HAP-1 (cell line): ENCODE data around the gene VTI1A.

Source experiments
- DNase-seq, 2 experiments: peaks; one replicate each; pipeline ENCODE4 v3.0.0-alpha.2; 2016 to 2020; ENCODE audit warnings: low spot score in 2 of 2
- H3K27me3 ChIP-seq: fragments of 250-450 bp; sonication (Bioruptor Pico); 2 replicates; pipeline ENCODE4 v1.5.1; 2020; ENCODE audit warnings: low read depth, mild to moderate bottlenecking, moderate library complexity
- H3K36me3 ChIP-seq: fragments of 250-450 bp; sonication (Bioruptor Pico); replicated peaks from 2 replicates; pipeline ENCODE4 v1.5.1; 2020; ENCODE audit warnings: mild to moderate bottlenecking
- H3K4me1 ChIP-seq: fragments of 250-450 bp; sonication (Bioruptor Pico); 2 replicates; pipeline ENCODE4 v1.5.1; 2020; ENCODE audit warnings: mild to moderate bottlenecking
- H3K4me3 ChIP-seq: fragments of 250-450 bp; sonication (Bioruptor Pico); 2 replicates; pipeline ENCODE4 v1.5.1; 2020; ENCODE audit warnings: mild to moderate bottlenecking, moderate library complexity
- H3K9me3 ChIP-seq: fragments of 250-450 bp; sonication (Bioruptor Pico); 2 replicates; pipeline ENCODE4 v1.5.1; 2020; ENCODE audit warnings: mild to moderate bottlenecking, moderate library complexity
- in situ Hi-C: fragments of 300-500 bp; cut with MboI; formaldehyde crosslinking; loops from 3 replicates; pipeline ENCODE4 v1.14.3; 2020; ENCODE audit warnings: low sequenced_read_pairs, inconsistent platforms, mixed read lengths

Gene VTI1A

DNA sequence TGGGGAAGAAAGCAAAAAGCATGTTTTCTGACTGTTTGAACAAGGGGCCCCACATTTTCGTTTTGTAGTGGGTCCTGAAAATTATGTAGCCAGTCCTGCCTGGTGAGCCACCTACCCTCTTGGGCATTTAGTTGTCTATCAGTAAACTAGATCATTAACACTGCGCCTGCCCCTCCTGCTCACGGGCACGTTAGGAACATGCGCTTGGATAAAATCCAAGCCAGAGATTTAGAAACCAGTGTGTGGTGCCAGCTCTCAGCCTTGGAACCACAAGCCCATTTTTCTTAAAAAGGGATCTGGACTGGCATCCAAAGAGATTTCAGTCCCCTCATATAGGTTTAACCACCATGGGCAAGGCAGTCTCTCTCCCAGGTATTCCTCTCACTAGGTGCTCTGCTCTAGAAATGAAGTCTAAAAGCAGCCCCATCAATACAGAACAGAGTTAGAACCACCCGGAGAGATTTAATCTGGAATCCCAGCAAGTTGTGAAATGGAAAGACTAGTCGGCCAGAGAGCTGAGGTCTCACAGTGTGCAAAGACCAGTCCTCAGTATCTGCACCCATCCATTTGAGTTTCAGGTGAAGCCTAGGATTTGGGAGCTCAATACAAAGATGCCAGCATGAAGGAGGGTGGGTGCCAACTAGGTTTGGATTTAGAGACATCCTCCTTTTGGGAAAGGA, 379.1 kb downstream of the VTI1A start:
- H3K36me3 ChIP-seq = no peaks in the 10 kb centered on the region
- in situ Hi-C loops = no loop called here
- H3K9me3 ChIP-seq = no peaks in the 10 kb centered on the region
- DNase-seq = no peak
- no peak overlapping the region for H3K4me3 ChIP-seq
- H3K27me3 ChIP-seq = no peaks in the 10 kb centered on the region
- no peaks in the 10 kb centered on the region for H3K4me1 ChIP-seq

DNA sequence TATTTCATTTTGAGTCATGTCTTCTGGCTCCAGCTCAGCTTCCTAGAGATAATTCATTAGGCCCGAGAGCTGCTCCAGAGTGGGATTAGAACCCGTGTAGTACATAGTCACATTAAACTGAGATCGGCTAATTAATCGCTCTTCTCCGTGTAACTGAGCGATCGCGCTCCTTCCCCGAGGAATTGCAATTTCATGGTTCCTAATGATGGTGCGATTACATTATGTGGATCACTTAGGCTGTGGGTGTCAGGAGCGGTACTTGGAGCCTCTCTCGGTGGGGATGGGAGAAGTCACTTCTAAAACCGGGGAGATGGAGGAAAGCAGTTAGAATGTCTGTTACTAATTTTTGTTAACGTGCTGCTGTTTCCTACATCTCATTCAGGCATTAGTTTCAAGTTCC, 380.1 kb downstream of the VTI1A start:
- DNase-seq = no peak

DNA sequence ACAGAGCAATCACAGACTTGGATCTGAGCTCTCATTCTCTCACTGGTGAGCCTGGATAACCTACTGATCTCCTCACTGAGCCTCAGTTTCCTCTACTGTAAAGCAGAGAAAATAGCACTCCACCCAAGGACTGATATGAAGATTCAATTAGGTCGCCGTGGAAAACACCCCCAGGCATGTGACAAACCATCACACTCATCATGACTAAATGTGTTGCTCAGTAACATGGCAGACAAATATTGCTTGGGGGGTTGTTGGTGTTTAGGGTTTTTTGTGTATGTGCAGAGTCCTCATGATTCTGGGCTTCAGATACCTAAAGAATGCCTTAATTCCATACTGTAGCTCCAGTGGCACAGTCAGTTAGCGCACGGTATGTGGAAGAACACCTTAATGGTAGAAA, 380.9 kb downstream of the VTI1A start:
- no peak for DNase-seq
- in situ Hi-C loops = no loop called here
- H3K27me3 ChIP-seq = no peaks in the 10 kb centered on the region
- no peaks in the 10 kb centered on the region for H3K4me1 ChIP-seq
- no peaks in the 10 kb centered on the region for H3K9me3 ChIP-seq
- no peak overlapping the region for H3K4me3 ChIP-seq
- no peaks in the 10 kb centered on the region for H3K36me3 ChIP-seq

More for the DNA sequence above, 380.1 kb downstream of the VTI1A start:
- Histone ChIP-seq H3K4me1 (no peaks in the 10 kb centered on the region), H3K36me3 (no peaks in the 10 kb centered on the region), H3K4me3 (no peak overlapping the region), H3K27me3 (no peaks in the 10 kb centered on the region), H3K9me3 (no peaks in the 10 kb centered on the region)
- in situ Hi-C loops = no loop called here

DNA sequence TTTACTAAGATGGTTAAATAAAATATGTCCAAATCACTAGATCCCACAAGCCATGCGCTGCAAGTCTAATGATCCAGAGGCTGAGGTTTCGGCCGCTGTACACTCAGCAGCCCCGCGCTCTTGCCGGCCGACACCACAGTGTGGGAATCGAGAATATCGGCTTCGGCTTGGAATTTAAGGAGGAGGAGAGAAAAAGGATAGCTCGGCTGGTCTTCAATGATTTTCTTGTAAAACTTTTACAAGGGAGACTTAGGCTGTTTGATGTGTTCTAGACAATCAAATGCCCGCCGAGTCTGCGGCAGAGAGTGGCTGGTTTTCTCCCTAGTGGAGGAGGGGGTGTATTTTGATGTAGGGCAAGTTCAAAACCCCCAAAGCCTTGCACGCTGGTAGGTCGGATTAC, 384.8 kb downstream of the VTI1A start:
- Histone ChIP-seq H3K4me1 (no peaks in the 10 kb centered on the region), H3K27me3 (no peaks in the 10 kb centered on the region), H3K36me3 (no peaks in the 10 kb centered on the region), H3K9me3 (no peaks in the 10 kb centered on the region), H3K4me3 (no peak overlapping the region)
- in situ Hi-C loops = no loop called here
- no peak for DNase-seq

DNA sequence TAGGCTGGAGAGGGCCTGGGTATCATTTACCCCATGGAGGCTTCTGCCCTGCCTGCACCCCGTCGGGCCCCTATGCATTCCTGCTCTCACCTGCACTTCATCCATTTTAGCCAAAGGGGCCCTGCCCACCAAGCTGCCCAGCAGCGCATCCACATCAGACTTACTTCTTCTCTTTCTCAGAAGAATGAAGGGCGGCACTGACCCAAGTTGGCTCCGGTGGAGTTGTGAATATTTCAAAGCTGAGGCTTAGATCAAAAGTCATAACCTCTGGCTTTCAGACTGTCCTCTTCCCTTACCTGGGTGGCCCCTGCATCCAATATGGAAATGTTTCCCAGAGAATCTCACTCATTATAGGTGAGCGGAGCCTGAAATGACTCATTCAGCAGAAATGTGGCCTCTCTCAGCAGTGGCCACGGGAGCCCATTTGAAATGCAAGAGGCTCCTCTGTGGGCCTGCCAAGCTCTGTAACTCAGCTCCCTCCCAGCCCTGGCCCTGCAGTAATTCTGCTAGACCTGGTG, 385.4 kb downstream of the VTI1A start:
- in situ Hi-C loops = no loop called here
- no peaks in the 10 kb centered on the region for H3K36me3 ChIP-seq
- no peaks in the 10 kb centered on the region for H3K9me3 ChIP-seq
- no peak for DNase-seq
- no peaks in the 10 kb centered on the region for H3K27me3 ChIP-seq
- no peaks in the 10 kb centered on the region for H3K4me1 ChIP-seq
- no peak overlapping the region for H3K4me3 ChIP-seq

DNA sequence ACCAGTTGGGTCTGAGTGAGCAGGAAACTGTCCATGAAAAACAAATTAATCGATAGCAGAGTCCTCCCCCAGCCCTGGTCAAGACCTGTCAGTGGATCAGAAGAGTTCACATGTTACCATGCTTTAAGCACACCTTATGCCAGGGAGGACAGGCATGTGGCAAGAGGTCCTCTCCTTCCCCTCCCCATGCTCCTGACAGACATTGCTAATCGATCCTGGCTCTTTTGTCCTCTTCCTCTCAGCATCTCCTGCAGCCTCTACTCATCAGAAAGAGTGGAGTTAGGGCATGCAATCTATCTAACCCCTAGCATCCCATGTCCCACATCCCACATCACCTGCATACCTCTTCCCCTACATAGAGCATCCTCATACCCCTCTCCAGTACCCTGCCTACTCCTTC, 385.9 kb downstream of the VTI1A start:
- Histone ChIP-seq H3K4me3 (no peak overlapping the region), H3K36me3 (no peaks in the 10 kb centered on the region), H3K9me3 (no peaks in the 10 kb centered on the region), H3K27me3 (no peaks in the 10 kb centered on the region), H3K4me1 (no peaks in the 10 kb centered on the region)
- in situ Hi-C loops = no loop called here
- no peak for DNase-seq

DNA sequence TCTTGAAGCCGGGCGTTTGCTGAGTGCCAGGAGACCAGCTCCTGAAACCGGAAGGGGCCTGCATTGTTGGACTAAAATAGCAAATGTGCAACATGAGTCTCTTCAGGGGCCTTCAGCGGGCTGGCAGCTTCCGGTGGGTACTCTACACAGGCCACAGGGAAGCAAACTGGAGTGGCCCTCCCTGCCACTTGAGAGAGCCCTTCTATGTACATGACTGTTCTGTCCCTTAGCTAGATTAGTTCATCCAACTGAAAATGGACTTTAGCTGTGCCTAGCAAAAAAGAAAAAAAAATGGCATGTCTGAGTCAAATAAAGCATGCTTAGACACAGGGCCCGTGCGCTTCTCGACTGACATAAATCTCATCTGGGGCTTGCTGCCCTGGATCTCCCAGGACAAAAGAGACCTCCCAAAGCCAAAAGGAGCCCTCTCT, 387.8 kb downstream of the VTI1A start:
- no peak overlapping the region for H3K4me3 ChIP-seq
- no peaks in the 10 kb centered on the region for H3K4me1 ChIP-seq
- in situ Hi-C loops = no loop called here
- no peak for DNase-seq
- no peaks in the 10 kb centered on the region for H3K36me3 ChIP-seq
- H3K9me3 ChIP-seq = no peaks in the 10 kb centered on the region
- H3K27me3 ChIP-seq = no peaks in the 10 kb centered on the region

DNA sequence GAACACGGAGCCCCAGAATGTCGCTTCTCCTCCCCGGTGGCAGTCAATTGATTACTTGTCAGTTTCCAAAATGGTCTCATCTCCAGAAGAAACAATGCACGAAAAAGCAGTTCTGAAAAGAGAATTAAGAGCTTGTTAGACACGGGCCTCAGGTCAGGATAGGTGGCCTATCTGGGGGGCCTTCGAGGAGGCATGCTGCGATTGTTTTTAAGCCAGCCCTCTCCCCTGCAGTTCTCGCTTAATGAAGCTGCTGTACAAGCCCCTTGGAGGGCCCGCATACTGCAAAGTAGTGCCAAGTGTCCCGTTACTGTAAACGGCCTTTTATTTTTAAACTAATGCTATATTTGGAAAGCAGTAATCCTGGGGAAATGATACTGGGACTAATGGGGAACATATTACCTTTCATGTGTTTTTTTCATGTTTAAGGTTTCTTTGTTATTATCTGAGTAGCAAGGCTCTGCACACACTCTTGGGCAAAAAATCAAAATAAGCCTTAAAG, 388.3 kb downstream of the VTI1A start:
- Histone ChIP-seq H3K4me3 (no peak overlapping the region), H3K9me3 (no peaks in the 10 kb centered on the region), H3K36me3 (no peaks in the 10 kb centered on the region), H3K4me1 (no peaks in the 10 kb centered on the region), H3K27me3 (no peaks in the 10 kb centered on the region)
- in situ Hi-C loops = no loop called here
- DNase-seq = no peak

DNA sequence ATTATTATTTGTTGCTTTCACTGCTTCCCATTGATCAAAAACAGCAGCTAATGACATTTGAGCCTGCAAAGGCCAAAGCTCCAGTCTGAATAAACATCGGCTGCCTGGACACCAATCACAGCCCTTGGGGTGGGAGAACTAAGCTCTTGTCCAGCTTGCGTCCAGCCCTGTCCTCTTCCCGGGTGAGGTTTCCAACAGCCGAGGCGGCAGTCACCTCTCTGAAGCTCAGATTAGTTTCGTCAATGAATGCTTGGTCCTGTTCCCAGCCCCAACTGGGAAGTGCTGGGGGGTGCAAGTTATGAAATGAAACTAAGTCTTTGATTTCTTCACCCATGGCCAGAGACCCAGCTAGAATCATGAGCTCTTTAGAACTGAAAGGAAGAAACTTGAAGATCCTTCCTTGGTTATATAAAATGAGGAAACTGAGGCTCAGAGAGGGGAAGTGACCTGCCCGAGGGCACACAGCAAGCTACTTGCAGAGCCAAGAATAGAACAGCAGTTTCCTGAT, 389.0 kb downstream of the VTI1A start:
- no peaks in the 10 kb centered on the region for H3K9me3 ChIP-seq
- no peaks in the 10 kb centered on the region for H3K4me1 ChIP-seq
- in situ Hi-C loops = no loop called here

DNA sequence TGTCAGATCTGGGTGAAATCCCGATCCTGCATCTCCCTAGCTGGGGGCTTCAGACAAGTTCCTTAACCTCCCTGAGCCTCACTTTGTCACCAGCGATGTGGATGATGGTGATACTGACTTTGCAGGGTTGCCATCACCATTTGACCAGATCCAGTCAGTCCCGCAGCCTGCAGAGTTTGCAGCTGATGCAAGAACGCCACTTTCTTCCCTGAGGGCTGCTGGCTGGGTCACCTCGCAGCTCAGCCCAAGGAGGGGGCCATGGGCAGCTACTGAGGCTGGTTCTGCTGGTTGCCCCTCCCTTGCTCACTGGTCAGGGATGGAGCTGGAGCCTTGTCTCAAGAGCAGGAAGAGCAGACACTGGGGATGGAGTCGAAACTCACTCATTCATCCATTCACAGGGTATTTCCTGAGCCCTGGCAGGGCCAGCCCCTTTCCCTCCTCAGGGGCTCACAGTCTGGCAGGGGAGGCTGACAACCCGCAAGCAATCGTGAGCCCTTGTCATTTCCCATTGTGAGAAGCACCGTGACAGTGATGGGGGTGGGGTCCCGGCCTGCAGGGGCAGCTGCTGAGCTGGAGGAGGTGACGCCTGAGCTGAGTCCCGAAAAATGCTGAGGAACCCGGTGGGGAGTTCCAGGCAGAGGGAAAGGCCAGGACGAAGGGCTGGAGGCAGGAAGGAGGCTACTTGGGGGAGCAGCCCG, 391.9 kb downstream of the VTI1A start:
- Histone ChIP-seq H3K4me1 (no peaks in the 10 kb centered on the region), H3K9me3 (no peaks in the 10 kb centered on the region), H3K4me3 (no peak overlapping the region), H3K36me3 (no peaks in the 10 kb centered on the region), H3K27me3 (no peaks in the 10 kb centered on the region)
- DNase-seq = no peak
- in situ Hi-C loops = no loop called here

More for the DNA sequence above, 389.0 kb downstream of the VTI1A start:
- Histone ChIP-seq H3K36me3 (no peaks in the 10 kb centered on the region), H3K27me3 (no peaks in the 10 kb centered on the region), H3K4me3 (no peak overlapping the region)
- DNase-seq = no peak

DNA sequence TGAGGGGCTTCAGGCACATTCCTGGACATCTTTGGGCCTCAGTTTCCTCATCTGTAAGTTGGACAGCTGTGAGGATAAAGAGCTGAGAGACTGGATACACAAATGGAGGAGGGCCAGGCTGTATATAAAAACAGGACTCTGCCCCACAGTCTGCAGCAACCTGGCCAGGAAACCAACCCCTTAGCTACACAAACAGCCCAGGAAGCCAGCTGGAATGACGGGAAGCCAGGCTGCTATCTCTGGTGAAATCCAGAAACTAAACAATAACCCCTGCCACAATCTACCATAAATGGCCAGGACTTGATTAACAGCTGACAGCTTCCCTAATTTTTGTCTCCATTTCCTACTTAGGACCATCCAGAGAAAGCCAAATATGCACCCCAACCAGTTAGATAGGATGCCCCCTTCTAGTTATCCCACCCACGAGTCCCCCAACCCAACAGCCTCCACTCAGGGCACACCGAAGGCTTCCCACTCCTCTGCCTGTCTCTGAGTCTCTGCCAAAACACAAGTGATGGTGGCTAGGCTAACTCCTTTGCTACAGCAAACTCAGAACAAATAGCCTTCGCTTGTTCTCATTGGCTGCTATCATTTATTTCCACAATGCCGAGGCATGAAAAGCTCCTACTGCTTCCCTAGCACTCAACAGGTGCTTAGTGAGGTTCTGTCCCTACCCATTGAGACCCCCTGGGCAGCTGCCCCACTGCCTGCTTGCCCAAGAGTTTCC, 393.1 kb downstream of the VTI1A start:
- no peak for DNase-seq
- Histone ChIP-seq H3K36me3 (no peaks in the 10 kb centered on the region), H3K4me3 (no peak overlapping the region), H3K27me3 (no peaks in the 10 kb centered on the region), H3K9me3 (no peaks in the 10 kb centered on the region), H3K4me1 (no peaks in the 10 kb centered on the region)
- in situ Hi-C loops = no loop called here

DNA sequence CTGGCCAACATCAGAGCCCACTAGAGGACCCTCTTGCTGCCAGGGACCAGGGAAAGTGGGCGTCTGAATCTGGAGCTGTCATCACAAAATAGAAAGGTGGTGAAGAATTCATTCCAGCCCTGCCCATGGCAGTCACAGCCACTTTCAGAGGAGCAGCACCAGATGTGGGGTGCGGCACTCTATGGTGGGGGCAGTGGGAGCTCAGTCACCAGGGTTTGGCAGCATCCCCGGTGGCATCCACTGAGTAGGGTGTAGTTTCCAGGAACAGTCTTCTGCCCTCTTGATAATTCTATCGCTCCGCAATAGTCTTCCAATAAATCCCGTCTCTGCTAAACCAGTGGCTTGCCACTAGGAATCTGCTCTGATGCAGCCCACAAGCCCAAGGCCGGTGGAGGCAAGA, 394.5 kb downstream of the VTI1A start:
- in situ Hi-C loops = no loop called here
- Histone ChIP-seq H3K36me3 (no peaks in the 10 kb centered on the region), H3K4me3 (no peak overlapping the region), H3K9me3 (no peaks in the 10 kb centered on the region), H3K4me1 (no peaks in the 10 kb centered on the region), H3K27me3 (no peaks in the 10 kb centered on the region)
- DNase-seq = no peak

DNA sequence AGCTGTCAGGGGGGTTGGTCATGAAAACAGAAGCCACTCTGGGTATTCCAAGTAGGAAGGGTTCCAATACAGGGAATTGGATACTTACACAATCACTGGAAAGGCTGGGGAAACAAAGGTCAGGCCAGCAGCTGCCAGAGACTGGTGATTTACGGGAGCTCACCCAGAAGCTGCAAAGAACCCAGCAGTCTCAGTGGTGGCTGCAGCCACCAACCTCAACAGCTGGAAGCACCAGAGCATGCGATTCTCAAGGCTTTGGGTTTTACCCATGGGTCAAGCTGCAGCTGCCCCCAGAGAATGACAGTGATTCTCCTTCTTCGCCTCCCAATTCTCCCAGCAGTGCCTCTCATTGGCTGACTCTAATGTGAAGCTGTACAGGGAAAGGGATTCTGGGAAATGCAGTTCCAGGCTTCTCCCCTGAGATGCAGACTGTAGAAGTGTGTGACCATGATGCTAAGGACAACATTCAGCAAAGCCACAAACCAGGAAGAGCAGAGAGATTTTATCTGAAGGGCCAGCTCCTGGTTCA, 395.9 kb downstream of the VTI1A start:
- Histone ChIP-seq H3K36me3 (no peaks in the 10 kb centered on the region), H3K27me3 (no peaks in the 10 kb centered on the region), H3K9me3 (no peaks in the 10 kb centered on the region), H3K4me1 (no peaks in the 10 kb centered on the region), H3K4me3 (no peak overlapping the region)
- in situ Hi-C loops = no loop called here
- DNase-seq = no peak
